Sigmoid colon (tissue), 7 donors: ENCODE measurements around the gene ACO2. TPM values are rescaled to one million over a fixed set of nuclear protein-coding genes. Genes with fewer than 3 reads are reported as not detected.

Source experiments
- DNase-seq: peaks from one replicate; pipeline ENCODE4 v3.0.0-alpha.2; 2019
- H3K27ac ChIP-seq, 4 donors: fragments of 200-600 bp; sonication (generic); one replicate each; pipeline ENCODE4 v1.5.1; 2016 to 2019; ENCODE audit warnings: mild to moderate bottlenecking in 1 of 4
- H3K27me3 ChIP-seq, 3 donors: fragments of 200-600 bp; sonication (generic); one replicate each; pipeline ENCODE4 v1.5.1; 2019; ENCODE audit warnings: mild to moderate bottlenecking in 1 of 3
- H3K36me3 ChIP-seq, 4 donors: fragments of 200-600 bp; sonication (generic); one replicate each; pipeline ENCODE4 v1.5.1; 2016 to 2019
- H3K4me1 ChIP-seq, 4 donors: fragments of 200-600 bp; sonication (generic); one replicate each; pipeline ENCODE4 v1.5.1; 2017 to 2019
- H3K4me3 ChIP-seq, 4 donors: fragments of 200-600 bp; sonication (generic); one replicate each; pipeline ENCODE4 v1.5.1; 2017 to 2019; ENCODE audit warnings: mild to moderate bottlenecking in 2 of 4, moderate library complexity in 1 of 4
- H3K9me3 ChIP-seq, 4 donors: fragments of 200-600 bp in 3 of 4; sonication (generic) in 3 of 4; one replicate each; pipeline versions ENCODE4 v1.5.1 to v1.6.1; 2013 to 2019
- EP300 ChIP-seq, 4 donors: sonication (generic); formaldehyde crosslinking; IDR thresholded peaks; one replicate each; pipeline ENCODE4 v1.6.1; 2017; ENCODE audit warnings: antibody characterized with exemption in 4 of 4
- POLR2A ChIP-seq, 2 donors: fragments of 450-650 bp; IDR thresholded peaks; one replicate each; pipeline ENCODE4 v1.6.1; 2016; ENCODE audit warnings: antibody characterized with exemption in 2 of 2, mild to moderate bottlenecking in 2 of 2, moderate library complexity in 2 of 2
- POLR2AphosphoS5 ChIP-seq, 4 donors: sonication (generic); formaldehyde crosslinking; IDR thresholded peaks; one replicate each; pipeline ENCODE4 v1.6.1; 2017; ENCODE audit warnings: antibody characterized with exemption in 4 of 4
- WGBS, 2 donors: extraction: QIAGEN DNeasy Blood & Tissue Kit; methylation state at CpG; one replicate each; pipeline ENCODE4 v1.1.7; 2013; 5-methylcytosine and 5-hydroxymethylcytosine counted together
- intact Hi-C: fragments of 100-400 bp; cut with DNase I; formaldehyde crosslinking; loops from one replicate; pipeline ENCODE4 v1.15.1; 2023
- polyA plus RNA-seq, 3 donors: library from polyadenylated mRNA; stranded (reverse); fragments of 200-250 nt; gene quantifications; one replicate each; pipeline ENCODE4 v1.2.3, GENCODE V29; 2013
- total RNA-seq, 4 donors: library from RNA; depleted of rRNA; stranded (reverse); fragments of >200 nt; gene quantifications; one replicate each; pipeline ENCODE4 v1.1.0, GENCODE V29; 2016
- TF ChIP-seq, protein P1 (sequence below), 4 experiments: fragments of 450-650 bp in 3 of 4; fragments of 200-600 bp in 1 of 4; IDR thresholded peaks; one replicate each; pipeline ENCODE4 v1.5.1; 2016 to 2019; ENCODE audit warnings: antibody characterized with exemption in 4 of 4, mild to moderate bottlenecking in 3 of 4, moderate library complexity in 2 of 4
- donor health status: healthy with polysubstance abuse.
- donor health status: Bipolar disorder and iron deficiency.
- donor health status: healthy.

Gene ACO2
- total and polyA plus RNA-seq, 7 donors: 67.3 to 157 (median 90.3) TPM

DNA sequence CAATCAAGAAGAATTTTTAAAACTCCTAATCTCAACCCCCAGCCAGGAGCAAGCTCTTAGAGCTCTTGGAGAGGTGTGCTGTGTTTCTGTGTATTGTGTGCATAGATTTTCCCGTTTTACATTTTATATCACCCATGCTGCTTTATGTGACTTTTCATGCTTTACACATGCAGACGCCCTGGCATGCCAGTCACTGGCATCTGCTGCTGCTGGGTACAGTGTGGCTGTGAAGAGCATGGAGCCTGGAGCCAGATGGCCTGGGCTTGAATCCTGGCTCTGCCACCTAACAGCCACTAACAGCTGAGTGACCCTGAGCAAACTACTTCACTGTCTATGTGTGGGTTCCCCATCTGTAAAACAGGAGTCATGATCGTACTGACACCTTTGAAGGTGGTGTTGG lies 52.2 kb downstream of the ACO2 start:
- TF ChIP-seq, protein P1, sequence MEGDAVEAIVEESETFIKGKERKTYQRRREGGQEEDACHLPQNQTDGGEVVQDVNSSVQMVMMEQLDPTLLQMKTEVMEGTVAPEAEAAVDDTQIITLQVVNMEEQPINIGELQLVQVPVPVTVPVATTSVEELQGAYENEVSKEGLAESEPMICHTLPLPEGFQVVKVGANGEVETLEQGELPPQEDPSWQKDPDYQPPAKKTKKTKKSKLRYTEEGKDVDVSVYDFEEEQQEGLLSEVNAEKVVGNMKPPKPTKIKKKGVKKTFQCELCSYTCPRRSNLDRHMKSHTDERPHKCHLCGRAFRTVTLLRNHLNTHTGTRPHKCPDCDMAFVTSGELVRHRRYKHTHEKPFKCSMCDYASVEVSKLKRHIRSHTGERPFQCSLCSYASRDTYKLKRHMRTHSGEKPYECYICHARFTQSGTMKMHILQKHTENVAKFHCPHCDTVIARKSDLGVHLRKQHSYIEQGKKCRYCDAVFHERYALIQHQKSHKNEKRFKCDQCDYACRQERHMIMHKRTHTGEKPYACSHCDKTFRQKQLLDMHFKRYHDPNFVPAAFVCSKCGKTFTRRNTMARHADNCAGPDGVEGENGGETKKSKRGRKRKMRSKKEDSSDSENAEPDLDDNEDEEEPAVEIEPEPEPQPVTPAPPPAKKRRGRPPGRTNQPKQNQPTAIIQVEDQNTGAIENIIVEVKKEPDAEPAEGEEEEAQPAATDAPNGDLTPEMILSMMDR (IDR thresholded peaks at IDR 0.05): no peak
- TF ChIP-seq POLR2AphosphoS5 (IDR thresholded peaks at IDR 0.05): no peak
- TF ChIP-seq EP300 (IDR thresholded peaks at IDR 0.05): no peak
- TF ChIP-seq POLR2A (IDR thresholded peaks at IDR 0.05): no peak
- H3K27ac ChIP-seq: no peak overlapping the region
- intact Hi-C loops: loop anchor here (10.0 kb wide), 1 partner anchor 236 kb away; the partner anchor contains the start of gene RANGAP1
- no peak for DNase-seq
- H3K4me3 ChIP-seq: no peak overlapping the region
- H3K9me3 ChIP-seq: no peaks in the 10 kb centered on the region
- no peaks in the 10 kb centered on the region for H3K27me3 ChIP-seq
- peaks cover 0 to 43% (median 40%) of the 10 kb centered on the region in 4 donors for H3K4me1 ChIP-seq
- H3K36me3 ChIP-seq: peaks cover 2 to 57% (median 27%) of the 10 kb centered on the region in 4 donors
- 86 to 93% methylated on average over 3 of the region's 3 CpGs for WGBS, 2 donors

DNA sequence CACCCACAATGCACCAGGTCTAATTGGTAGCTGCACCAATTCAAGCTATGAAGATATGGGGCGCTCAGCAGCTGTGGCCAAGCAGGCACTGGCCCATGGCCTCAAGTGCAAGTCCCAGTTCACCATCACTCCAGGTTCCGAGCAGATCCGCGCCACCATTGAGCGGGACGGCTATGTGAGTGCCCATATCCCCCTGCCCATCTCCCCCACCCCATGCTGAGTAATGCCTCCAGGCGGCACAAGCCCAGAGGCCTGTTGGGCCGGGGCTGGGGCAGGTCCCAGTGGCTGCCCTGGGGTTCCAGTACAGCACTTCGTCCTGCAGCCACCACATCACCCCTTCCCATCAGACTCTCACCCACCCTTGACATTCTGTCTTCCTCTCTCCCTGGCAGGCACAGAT lies 53.9 kb downstream of the ACO2 start:
- Histone ChIP-seq H3K27me3 (no peaks in the 10 kb centered on the region), H3K4me1 (peaks cover 0 to 45% (median 44%) of the 10 kb centered on the region in 4 donors), H3K27ac (peak overlapping the region; percentile 82 to 91 (median 88)), H3K4me3 (no peak overlapping the region), H3K9me3 (no peaks in the 10 kb centered on the region), H3K36me3 (peaks cover 10 to 61% (median 31%) of the 10 kb centered on the region in 4 donors)
- TF ChIP-seq, protein P1 (IDR thresholded peaks at IDR 0.05): no peak
- TF ChIP-seq POLR2AphosphoS5 (IDR thresholded peaks at IDR 0.05) (no peak), POLR2A (IDR thresholded peaks at IDR 0.05) (no peak), EP300 (IDR thresholded peaks at IDR 0.05) (no peak)
- DNase-seq: no peak
- WGBS, 2 donors: 95 to 97% methylated on average over 9 of the region's 9 CpGs
- intact Hi-C loops: loop anchor here (10.0 kb wide), 1 partner anchor 238 kb away; the partner anchor contains the start of gene RANGAP1

DNA sequence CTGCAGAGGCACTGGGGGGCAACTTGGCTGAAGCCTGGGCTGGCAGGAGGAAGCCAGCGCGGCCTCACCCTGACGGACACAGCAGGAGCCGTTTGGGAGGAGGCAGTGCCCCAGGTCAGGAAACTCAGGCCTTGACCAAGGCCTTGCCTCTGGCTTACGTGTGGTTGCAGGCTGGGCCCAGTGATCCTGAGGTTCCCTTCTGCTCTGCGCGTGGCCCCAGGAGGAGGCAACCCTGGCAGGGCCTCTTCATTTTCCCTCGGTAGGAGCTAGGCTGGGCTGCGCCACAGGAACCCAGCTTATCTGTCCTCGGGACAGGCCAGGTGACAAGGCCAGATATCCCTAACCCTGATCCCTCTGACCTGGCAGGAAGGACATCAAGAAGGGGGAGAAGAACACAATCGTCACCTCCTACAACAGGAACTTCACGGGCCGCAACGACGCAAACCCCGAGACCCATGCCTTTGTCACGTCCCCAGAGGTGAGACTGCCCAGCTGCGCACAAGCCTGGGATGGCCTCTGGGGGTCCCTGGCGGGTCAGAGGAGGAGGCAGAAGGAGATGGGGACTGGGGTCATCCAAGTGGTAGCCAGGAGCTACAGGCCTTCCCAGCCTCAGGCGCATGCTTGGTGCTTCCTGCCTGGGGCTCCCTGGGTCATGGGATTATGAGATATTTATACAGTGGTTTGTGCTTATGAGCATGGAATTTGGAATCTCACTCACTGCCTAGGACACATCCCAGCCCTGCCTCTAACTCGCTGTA lies 54.7 kb downstream of the ACO2 start:
- peaks cover 17 to 62% (median 35%) of the 10 kb centered on the region in 4 donors for H3K36me3 ChIP-seq
- no peaks in the 10 kb centered on the region for H3K9me3 ChIP-seq
- 84 to 87% methylated on average over 21 of the region's 21 CpGs for WGBS, 2 donors
- peak in 1 of 4 donors; percentile 54 for TF ChIP-seq EP300 (IDR thresholded peaks at IDR 0.05)
- no peak for TF ChIP-seq POLR2A (IDR thresholded peaks at IDR 0.05)
- TF ChIP-seq, protein P1 (IDR thresholded peaks at IDR 0.05): no peak
- peak in 1 of 4 donors; percentile 27 for TF ChIP-seq POLR2AphosphoS5 (IDR thresholded peaks at IDR 0.05)
- peak overlapping the region; percentile 82 to 91 (median 88) for H3K27ac ChIP-seq
- H3K4me3 ChIP-seq: no peak overlapping the region
- no peaks in the 10 kb centered on the region for H3K27me3 ChIP-seq
- intact Hi-C loops: loop anchor here (10.0 kb wide), 1 partner anchor 239 kb away; the partner anchor contains the start of gene RANGAP1
- no peak for DNase-seq
- peaks cover 0 to 45% (median 40%) of the 10 kb centered on the region in 4 donors for H3K4me1 ChIP-seq

DNA sequence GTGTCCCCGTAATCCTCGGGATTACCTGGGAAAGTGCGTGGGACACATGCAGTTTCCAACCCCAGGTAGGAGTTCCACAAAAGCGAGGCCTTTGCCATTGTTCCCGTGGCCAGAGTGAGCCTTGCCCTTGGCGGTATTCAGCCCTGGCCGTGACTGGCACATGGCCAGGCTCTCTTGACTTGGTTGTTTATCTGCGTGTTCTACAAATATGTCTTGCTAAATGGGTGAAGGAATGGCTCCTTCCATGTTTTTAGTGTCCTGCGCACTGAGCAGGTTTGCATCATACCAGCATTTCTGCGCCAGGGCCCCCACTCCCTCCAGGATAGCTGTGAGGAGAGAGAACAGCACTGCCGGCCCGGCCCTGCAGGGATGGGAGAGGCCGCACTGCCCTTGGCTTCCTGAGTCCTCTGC lies 55.3 kb downstream of the ACO2 start:
- intact Hi-C loops: loop anchor here (10.0 kb wide), 1 partner anchor 239 kb away; the partner anchor contains the start of gene RANGAP1
- H3K4me1 ChIP-seq: peaks cover 0 to 45% (median 40%) of the 10 kb centered on the region in 4 donors

More for the DNA sequence above, 55.3 kb downstream of the ACO2 start:
- 64 to 70% methylated on average over 13 of the region's 13 CpGs for WGBS, 2 donors
- no peaks in the 10 kb centered on the region for H3K27me3 ChIP-seq
- H3K4me3 ChIP-seq: peak overlapping the region in 1 of 4 donors; percentile 4
- peak overlapping the region; percentile 82 to 91 (median 88) for H3K27ac ChIP-seq
- TF ChIP-seq EP300 (IDR thresholded peaks at IDR 0.05) (peak in 1 of 4 donors; percentile 19), POLR2AphosphoS5 (IDR thresholded peaks at IDR 0.05) (peak in 3 of 4 donors; percentile 21 to 48 (median 44)), POLR2A (IDR thresholded peaks at IDR 0.05) (no peak)
- TF ChIP-seq, protein P1 (IDR thresholded peaks at IDR 0.05): no peak
- H3K9me3 ChIP-seq: no peaks in the 10 kb centered on the region
- H3K36me3 ChIP-seq: peaks cover 17 to 62% (median 39%) of the 10 kb centered on the region in 4 donors
- DNase-seq: peak; percentile 91
